Amniotic epithelial cell (primary cell): Measurements from ENCODE around the gene OR2L3.
"Not testable (repeated sequence)": the region's sequence is repeated elsewhere in the genome, so short reads cannot be mapped to it uniquely, and the experiment has no call there.

Experiments used
- DNase-seq: peaks from one replicate; pipeline ENCODE4 v3.0.0-alpha.2; 2010; ENCODE audit warnings: low read depth

OR2L3 gene

GRCh38 chr1:248046536-248046935 is at the start of gene OR2L3:
Gene OR2L3 (plus strand): TSS chr1:248046836. CDS start chr1:248060682, 13,846 bp downstream.
- DNase-seq, result no peak

GRCh38 chr1:247998811-247999210 is 47.8 kb upstream of the OR2L3 start:
- no peak for DNase-seq

GRCh38 chr1:248000169-248000568 is 46.5 kb upstream of the OR2L3 start:
- no peak for DNase-seq

GRCh38 chr1:248007778-248008177 is 38.9 kb upstream of the OR2L3 start:
- DNase-seq, result no peak

GRCh38 chr1:248009681-248010080 is 37.0 kb upstream of the OR2L3 start:
- DNase-seq, result no peak

- DNase-seq, result no peak
Observed at GRCh38 chr1:248013229-248013710, 33.4 kb upstream of the OR2L3 start, which contains the start of gene OR2L5. Gene OR2L5 (plus strand): TSS chr1:248013660. CDS start chr1:248021948, 8,288 bp downstream.

GRCh38 chr1:248015803-248016202 is 30.8 kb upstream of the OR2L3 start:
- no peak for DNase-seq

- no peak for DNase-seq
Observed at GRCh38 chr1:248029770-248030169, 16.9 kb upstream of the OR2L3 start, which contains the start of gene OR2L2. Gene OR2L2 (plus strand): TSS chr1:248030070. CDS start chr1:248038268, 8,198 bp downstream.

GRCh38 chr1:248045209-248045608 is 1.4 kb upstream of the OR2L3 start:
- no peak for DNase-seq

- no peak for DNase-seq
Observed at GRCh38 chr1:248047008-248047407, 372 bp downstream of the OR2L3 start.

- DNase-seq, result no peak
Observed at GRCh38 chr1:248054671-248055070, 8.0 kb downstream of the OR2L3 start.

- no peak for DNase-seq
Observed at GRCh38 chr1:248055261-248055660, 8.6 kb downstream of the OR2L3 start.

- no peak for DNase-seq
Observed at GRCh38 chr1:248065071-248065470, 18.4 kb downstream of the OR2L3 start.

- DNase-seq, result no peak
Observed at GRCh38 chr1:248065604-248066003, 19.0 kb downstream of the OR2L3 start.

GRCh38 chr1:248083864-248084263 is 37.2 kb downstream of the OR2L3 start:
- not testable (repeated sequence) for DNase-seq

- DNase-seq, result no peak
Observed at GRCh38 chr1:248094884-248095283, 48.2 kb downstream of the OR2L3 start, which contains the start of gene OR2L13. Gene OR2L13 (plus strand): TSS chr1:248095184. CDS start chr1:248099376, 4,192 bp downstream.

GRCh38 chr1:248098529-248098928 is 51.9 kb downstream of the OR2L3 start:
- DNase-seq, result no peak

GRCh38 chr1:248102847-248103246 is 56.2 kb downstream of the OR2L3 start:
- no peak for DNase-seq

- DNase-seq, result no peak
Observed at GRCh38 chr1:248111157-248111556, 64.5 kb downstream of the OR2L3 start.
